ENCODE measurements around the gene SNRPA.

Gene SNRPA

GRCh38 chr19:40750058-40750873 lies 737 bp upstream of the SNRPA start, which contains the start of gene ACTMAP (continued):
- TF ChIP-seq, protein P1, sequence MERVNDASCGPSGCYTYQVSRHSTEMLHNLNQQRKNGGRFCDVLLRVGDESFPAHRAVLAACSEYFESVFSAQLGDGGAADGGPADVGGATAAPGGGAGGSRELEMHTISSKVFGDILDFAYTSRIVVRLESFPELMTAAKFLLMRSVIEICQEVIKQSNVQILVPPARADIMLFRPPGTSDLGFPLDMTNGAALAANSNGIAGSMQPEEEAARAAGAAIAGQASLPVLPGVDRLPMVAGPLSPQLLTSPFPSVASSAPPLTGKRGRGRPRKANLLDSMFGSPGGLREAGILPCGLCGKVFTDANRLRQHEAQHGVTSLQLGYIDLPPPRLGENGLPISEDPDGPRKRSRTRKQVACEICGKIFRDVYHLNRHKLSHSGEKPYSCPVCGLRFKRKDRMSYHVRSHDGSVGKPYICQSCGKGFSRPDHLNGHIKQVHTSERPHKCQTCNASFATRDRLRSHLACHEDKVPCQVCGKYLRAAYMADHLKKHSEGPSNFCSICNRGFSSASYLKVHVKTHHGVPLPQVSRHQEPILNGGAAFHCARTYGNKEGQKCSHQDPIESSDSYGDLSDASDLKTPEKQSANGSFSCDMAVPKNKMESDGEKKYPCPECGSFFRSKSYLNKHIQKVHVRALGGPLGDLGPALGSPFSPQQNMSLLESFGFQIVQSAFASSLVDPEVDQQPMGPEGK (tag by site-specific recombination; IDR thresholded peaks at IDR 0.05) = peak; percentile 96
- TF ChIP-seq ZBTB49 (tag by site-specific recombination; IDR thresholded peaks at IDR 0.05; ENCODE audit: low read depth) (no peak), ZNF785 (tag by site-specific recombination; IDR thresholded peaks at IDR 0.05) (no peak), SP3 (tag by site-specific recombination; IDR thresholded peaks at IDR 0.05) (peak; percentile 100), ZNF202 (tag by site-specific recombination; IDR thresholded peaks at IDR 0.05; ENCODE audit: borderline replicate concordance) (no peak), ZNF830 (tag by site-specific recombination; IDR thresholded peaks at IDR 0.05; ENCODE audit: low read depth) (no peak), KLF17 (tag by site-specific recombination; IDR thresholded peaks at IDR 0.05) (peak; percentile 93), ZNF174 (tag by site-specific recombination; IDR thresholded peaks at IDR 0.05) (no peak), ZFP37 (tag by site-specific recombination; IDR thresholded peaks at IDR 0.05) (peak; percentile 97), ZNF629 (tag by site-specific recombination; IDR thresholded peaks at IDR 0.05) (peak; percentile 90), ZNF239 (tag by site-specific recombination; IDR thresholded peaks at IDR 0.05) (0 out of 2 replicates have a peak, but pooled peaks have one; percentile 8), ZNF518A (tag by site-specific recombination; conservative IDR thresholded peaks at IDR 0.05; ENCODE audit: low read depth) (peak; percentile 72), ZNF701 (tag by site-specific recombination; IDR thresholded peaks at IDR 0.05) (no peak), ZNF792 (tag by site-specific recombination; IDR thresholded peaks at IDR 0.05) (no peak), ZNF169 (tag by site-specific recombination; IDR thresholded peaks at IDR 0.05) (no peak), ZNF394 (tag by site-specific recombination; IDR thresholded peaks at IDR 0.05; ENCODE audit: borderline replicate concordance) (no peak; the same call in 1 of the 2 replicates), ZNF48 (tag by site-specific recombination; IDR thresholded peaks at IDR 0.05) (no peak), ZNF596 (tag by site-specific recombination; IDR thresholded peaks at IDR 0.05) (no peak; the same call in 1 of the 2 replicates), ZNF19 (tag by site-specific recombination; IDR thresholded peaks at IDR 0.05; ENCODE audit: low read depth) (no peak), ZFP69B (tag by site-specific recombination; IDR thresholded peaks at IDR 0.05) (peak; percentile 85), ZNF223 (tag by site-specific recombination; IDR thresholded peaks at IDR 0.05) (no peak), ZBTB6 (tag by site-specific recombination; IDR thresholded peaks at IDR 0.05) (peak; percentile 43; the same call in 1 of the 2 replicates)
- TF ChIP-seq, protein P2, sequence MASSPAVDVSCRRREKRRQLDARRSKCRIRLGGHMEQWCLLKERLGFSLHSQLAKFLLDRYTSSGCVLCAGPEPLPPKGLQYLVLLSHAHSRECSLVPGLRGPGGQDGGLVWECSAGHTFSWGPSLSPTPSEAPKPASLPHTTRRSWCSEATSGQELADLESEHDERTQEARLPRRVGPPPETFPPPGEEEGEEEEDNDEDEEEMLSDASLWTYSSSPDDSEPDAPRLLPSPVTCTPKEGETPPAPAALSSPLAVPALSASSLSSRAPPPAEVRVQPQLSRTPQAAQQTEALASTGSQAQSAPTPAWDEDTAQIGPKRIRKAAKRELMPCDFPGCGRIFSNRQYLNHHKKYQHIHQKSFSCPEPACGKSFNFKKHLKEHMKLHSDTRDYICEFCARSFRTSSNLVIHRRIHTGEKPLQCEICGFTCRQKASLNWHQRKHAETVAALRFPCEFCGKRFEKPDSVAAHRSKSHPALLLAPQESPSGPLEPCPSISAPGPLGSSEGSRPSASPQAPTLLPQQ (tag by site-specific recombination; IDR thresholded peaks at IDR 0.05) = peak; percentile 77
- TF ChIP-seq, protein P3, sequence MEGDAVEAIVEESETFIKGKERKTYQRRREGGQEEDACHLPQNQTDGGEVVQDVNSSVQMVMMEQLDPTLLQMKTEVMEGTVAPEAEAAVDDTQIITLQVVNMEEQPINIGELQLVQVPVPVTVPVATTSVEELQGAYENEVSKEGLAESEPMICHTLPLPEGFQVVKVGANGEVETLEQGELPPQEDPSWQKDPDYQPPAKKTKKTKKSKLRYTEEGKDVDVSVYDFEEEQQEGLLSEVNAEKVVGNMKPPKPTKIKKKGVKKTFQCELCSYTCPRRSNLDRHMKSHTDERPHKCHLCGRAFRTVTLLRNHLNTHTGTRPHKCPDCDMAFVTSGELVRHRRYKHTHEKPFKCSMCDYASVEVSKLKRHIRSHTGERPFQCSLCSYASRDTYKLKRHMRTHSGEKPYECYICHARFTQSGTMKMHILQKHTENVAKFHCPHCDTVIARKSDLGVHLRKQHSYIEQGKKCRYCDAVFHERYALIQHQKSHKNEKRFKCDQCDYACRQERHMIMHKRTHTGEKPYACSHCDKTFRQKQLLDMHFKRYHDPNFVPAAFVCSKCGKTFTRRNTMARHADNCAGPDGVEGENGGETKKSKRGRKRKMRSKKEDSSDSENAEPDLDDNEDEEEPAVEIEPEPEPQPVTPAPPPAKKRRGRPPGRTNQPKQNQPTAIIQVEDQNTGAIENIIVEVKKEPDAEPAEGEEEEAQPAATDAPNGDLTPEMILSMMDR (tag by site-specific recombination; IDR thresholded peaks at IDR 0.05) = no peak
